Natural killer cell treated with Interleukin-12 subunit alpha and Interleukin-12 subunit beta and Interleukin-15 and Interleukin-18, amount 100 ng/mL, for 72 hours (primary cell): ENCODE results near the gene CELA3B. TPM values are rescaled to one million over a fixed set of nuclear protein-coding genes. Genes with fewer than 3 reads are reported as not detected.
"Not testable (repeated sequence)": the region's sequence is repeated elsewhere in the genome, so short reads cannot be mapped to it uniquely, and the experiment has no call there.

ENCODE experiments used
- ATAC-seq, 2 donors: fragments of 150-1000 bp; cut with Tn5 transposase in 1 of 2; sonication (Bioruptor Pico), chemical (Tn5 transposase) in 1 of 2; 2 replicates each; pipeline ENCODE4 v1.10.0; 2021
- DNase-seq: peaks from one replicate; pipeline ENCODE4 v3.0.0; 2022; ENCODE audit warnings: low spot score
- H3K27ac Mint-ChIP-seq, 2 donors: 1 replicate in 1 of 2; 2 replicates in 1 of 2; pipeline ENCODE4 v1.8.0; 2022; ENCODE audit warnings: mixed read lengths in 2 of 2, mild to moderate bottlenecking in 1 of 2, moderate library complexity in 1 of 2
- H3K27me3 Mint-ChIP-seq, 2 donors: 1 replicate in 1 of 2; 2 replicates in 1 of 2; pipeline ENCODE4 v1.8.0; 2022; ENCODE audit warnings: mixed read lengths in 2 of 2
- H3K36me3 Mint-ChIP-seq: one replicate; pipeline ENCODE4 v1.8.0; 2022; ENCODE audit warnings: mixed read lengths
- H3K4me1 Mint-ChIP-seq, 2 donors: 1 replicate in 1 of 2; 2 replicates in 1 of 2; pipeline ENCODE4 v1.8.0; 2022; ENCODE audit warnings: low read depth in 2 of 2, mixed read lengths in 2 of 2, mild to moderate bottlenecking in 1 of 2
- H3K4me3 Mint-ChIP-seq: one replicate; pipeline ENCODE4 v1.8.0; 2022; ENCODE audit warnings: mixed read lengths
- H3K9me3 Mint-ChIP-seq: 2 replicates; pipeline ENCODE4 v1.8.0; 2022; ENCODE audit warnings: mixed read lengths
- total RNA-seq, 2 donors: library from RNA; stranded (reverse); gene quantifications; one replicate each; pipeline ENCODE4 v1.2.3, GENCODE V29; 2022

The CELA3B gene, protein sequence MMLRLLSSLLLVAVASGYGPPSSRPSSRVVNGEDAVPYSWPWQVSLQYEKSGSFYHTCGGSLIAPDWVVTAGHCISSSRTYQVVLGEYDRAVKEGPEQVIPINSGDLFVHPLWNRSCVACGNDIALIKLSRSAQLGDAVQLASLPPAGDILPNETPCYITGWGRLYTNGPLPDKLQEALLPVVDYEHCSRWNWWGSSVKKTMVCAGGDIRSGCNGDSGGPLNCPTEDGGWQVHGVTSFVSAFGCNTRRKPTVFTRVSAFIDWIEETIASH
- not detected for total RNA-seq

GRCh38 chr1:21976703-21977239 is at the start of gene CELA3B:
CELA3B (plus strand) TSS chr1:21977022; CDS start chr1:21977040, 18 bp downstream.
- peak within 1 kb of the TSS in 1 of 2 donors; percentile 20 for H3K27ac Mint-ChIP-seq
- ATAC-seq, H3K9me3 Mint-ChIP-seq, H3K4me3 Mint-ChIP-seq, H3K4me1 Mint-ChIP-seq, H3K27me3 Mint-ChIP-seq, DNase-seq, H3K36me3 Mint-ChIP-seq: not testable (repeated sequence)

GRCh38 chr1:21927533-21928237 is 49.1 kb upstream of the CELA3B start:
- Mint-ChIP-seq H3K4me3 (no peak overlapping the region), H3K4me1 (no peaks in the 10 kb centered on the region), H3K36me3 (no peaks in the 10 kb centered on the region), H3K9me3 (no peaks in the 10 kb centered on the region), H3K27me3 (no peaks in the 10 kb centered on the region), H3K27ac (no peak overlapping the region)
- DNase-seq = no peak
- ATAC-seq = peak in 1 of 2 donors; percentile 33

DNA sequence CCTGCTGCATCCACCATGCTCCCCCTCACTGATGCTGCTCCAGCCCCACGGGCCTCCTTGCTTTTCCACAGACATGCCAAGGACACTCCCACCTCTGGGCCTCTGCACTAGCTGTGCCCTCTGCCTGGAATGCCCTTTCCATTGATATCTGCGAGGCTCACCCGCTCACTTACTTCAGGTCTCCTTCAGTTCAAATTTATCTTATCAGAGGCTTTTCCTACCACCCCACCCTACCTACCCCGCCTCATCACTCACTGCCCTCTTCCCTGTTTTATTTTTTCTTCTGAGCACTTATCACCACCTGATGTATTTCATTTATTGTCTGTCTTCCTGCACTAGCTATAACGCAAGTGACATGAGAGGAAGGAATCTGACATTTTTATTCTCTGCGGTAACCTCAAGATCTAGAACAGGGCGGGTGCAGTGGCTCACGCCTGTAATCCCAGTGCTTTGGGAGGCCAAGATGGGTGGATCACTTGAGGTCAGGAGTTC is 46.7 kb upstream of the CELA3B start:
- ATAC-seq = no peak
- peaks cover 0 to 5% of the 10 kb centered on the region in 2 donors for H3K27me3 Mint-ChIP-seq

GRCh38 chr1:21930629-21931170 is 46.1 kb upstream of the CELA3B start:
- H3K27ac Mint-ChIP-seq = no peak overlapping the region
- ATAC-seq (no peak), DNase-seq (no peak)
- H3K9me3 Mint-ChIP-seq = no peaks in the 10 kb centered on the region
- peaks cover 0 to 9% of the 10 kb centered on the region in 2 donors for H3K27me3 Mint-ChIP-seq
- no peak overlapping the region for H3K4me3 Mint-ChIP-seq
- peaks cover 0 to 3% of the 10 kb centered on the region in 2 donors for H3K4me1 Mint-ChIP-seq
- no peaks in the 10 kb centered on the region for H3K36me3 Mint-ChIP-seq

More for the DNA sequence above, 46.7 kb upstream of the CELA3B start:
- Mint-ChIP-seq H3K4me3 (no peak overlapping the region), H3K4me1 (no peaks in the 10 kb centered on the region), H3K27ac (no peak overlapping the region), H3K9me3 (no peaks in the 10 kb centered on the region), H3K36me3 (no peaks in the 10 kb centered on the region)
- DNase-seq = no peak

DNA sequence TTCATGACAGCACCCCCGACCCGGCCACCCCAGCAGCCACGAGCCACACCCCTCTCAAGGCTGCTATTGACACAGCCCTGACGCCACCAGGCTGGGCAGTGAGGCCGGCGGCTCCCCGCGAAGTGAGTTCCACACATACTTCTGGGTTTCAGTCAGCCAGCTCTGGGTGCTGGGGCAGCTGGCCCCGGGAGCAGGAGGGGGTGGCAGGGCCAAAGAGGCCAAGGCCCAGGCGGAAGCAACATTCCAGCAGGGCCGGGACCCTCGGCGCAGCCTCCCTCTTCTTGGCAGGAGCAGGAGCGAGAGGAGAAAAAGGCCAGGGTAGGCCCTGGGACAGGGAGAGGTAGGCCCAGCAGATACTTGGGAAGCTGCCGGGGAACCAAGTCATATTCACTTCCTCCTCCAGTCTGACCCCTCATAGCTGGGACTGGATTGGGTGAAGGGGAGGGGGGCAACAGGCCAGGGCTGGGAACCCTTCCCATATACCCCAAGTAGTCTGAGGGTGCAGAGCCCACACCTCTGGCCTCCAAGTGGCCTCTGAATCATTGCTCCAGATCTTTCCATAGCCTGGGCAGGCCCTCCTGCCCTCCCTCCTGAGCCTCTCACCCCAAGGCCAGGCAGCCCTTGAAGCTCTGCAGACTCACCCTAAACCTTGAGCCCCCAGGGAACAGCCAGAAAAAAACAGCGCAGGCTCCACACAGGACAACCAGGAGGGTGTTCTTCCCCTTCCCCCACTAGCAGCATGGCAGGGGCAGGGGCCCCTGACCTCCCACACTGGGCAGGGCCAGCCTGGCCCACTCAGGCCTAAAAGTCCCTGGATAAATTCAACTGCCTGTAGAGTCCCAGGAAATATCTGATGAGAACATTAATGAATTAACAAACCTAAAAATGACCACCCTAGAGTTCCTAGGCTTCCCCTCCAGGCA is 45.4 kb upstream of the CELA3B start:
- no peaks in the 10 kb centered on the region for H3K9me3 Mint-ChIP-seq
- ATAC-seq (no peak), DNase-seq (no peak)
- H3K4me3 Mint-ChIP-seq = no peak overlapping the region
- no peak overlapping the region for H3K27ac Mint-ChIP-seq
- peaks cover 0 to 4% of the 10 kb centered on the region in 2 donors for H3K4me1 Mint-ChIP-seq
- H3K36me3 Mint-ChIP-seq = no peaks in the 10 kb centered on the region
- peaks cover 0 to 10% of the 10 kb centered on the region in 2 donors for H3K27me3 Mint-ChIP-seq

DNA sequence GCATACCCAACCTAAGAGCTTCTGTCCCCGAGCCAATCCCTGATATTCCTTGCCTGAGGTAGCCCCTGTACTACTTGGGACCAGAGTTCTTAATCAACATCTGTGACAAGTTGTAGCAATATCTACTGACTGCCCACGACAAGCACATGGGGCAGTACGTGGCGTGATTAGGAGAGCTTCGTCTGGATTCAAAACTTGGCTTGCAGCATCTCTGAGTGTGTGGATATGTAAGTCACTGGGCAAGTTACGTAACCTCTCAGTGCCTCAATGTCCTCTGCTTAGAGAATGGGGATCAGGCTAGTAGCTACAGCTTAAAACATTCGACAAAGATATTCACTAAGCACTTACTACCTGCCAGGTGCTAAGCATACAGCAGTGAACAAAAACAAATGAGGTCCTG is 44.7 kb upstream of the CELA3B start:
- no peak for ATAC-seq
- Mint-ChIP-seq H3K27ac (no peak overlapping the region), H3K27me3 (peaks cover 0 to 10% of the 10 kb centered on the region in 2 donors), H3K4me3 (no peak overlapping the region), H3K36me3 (no peaks in the 10 kb centered on the region), H3K4me1 (peaks cover 0 to 4% of the 10 kb centered on the region in 2 donors), H3K9me3 (no peaks in the 10 kb centered on the region)
- DNase-seq = no peak

DNA sequence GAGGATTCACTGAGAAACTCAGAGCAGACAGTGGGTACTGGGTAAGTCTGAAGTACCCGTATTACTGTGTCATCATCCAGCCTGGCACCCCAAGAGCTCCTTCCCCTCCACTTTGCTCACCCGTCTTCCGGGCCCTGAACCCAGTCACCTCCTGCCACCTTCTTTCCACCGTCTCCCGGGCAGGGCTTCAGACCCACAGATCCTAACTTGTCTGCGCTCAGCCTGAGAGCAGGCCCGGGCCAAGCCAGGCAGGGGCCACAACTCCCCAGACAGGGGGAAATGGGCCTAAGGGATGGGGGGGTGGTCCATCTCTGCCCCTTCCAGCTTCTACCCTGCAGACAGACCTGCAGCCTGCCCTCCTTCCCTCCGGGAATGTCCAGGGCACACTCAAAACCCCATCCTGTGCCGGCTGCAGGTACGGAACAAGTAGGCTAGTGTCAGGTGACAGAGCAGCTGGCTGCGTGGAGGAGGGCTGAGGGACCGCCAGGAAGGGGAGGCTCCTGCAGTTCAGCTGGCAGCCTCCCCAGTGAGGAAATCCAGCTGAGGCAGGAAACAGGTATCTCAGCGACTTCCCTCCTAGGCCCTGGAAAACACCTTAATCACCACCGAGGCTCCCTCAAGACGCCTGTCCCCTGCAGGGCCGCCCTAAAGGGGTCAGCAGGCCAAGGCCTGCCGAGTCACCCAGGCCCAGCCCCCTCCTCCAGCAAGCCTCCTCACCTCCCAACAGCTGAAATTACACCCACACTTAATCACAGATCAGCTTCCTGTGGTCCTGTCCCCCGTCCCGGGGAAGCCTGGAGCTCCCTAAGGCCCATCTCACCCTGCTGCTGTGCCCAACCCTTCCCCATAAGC is 43.2 kb upstream of the CELA3B start:
- Mint-ChIP-seq H3K27me3 (peaks cover 13 to 19% of the 10 kb centered on the region in 2 donors), H3K4me3 (no peak overlapping the region), H3K9me3 (no peaks in the 10 kb centered on the region), H3K27ac (no peak overlapping the region), H3K4me1 (peaks cover 7 to 14% of the 10 kb centered on the region in 2 donors), H3K36me3 (no peaks in the 10 kb centered on the region)
- DNase-seq (no peak), ATAC-seq (no peak)

DNA sequence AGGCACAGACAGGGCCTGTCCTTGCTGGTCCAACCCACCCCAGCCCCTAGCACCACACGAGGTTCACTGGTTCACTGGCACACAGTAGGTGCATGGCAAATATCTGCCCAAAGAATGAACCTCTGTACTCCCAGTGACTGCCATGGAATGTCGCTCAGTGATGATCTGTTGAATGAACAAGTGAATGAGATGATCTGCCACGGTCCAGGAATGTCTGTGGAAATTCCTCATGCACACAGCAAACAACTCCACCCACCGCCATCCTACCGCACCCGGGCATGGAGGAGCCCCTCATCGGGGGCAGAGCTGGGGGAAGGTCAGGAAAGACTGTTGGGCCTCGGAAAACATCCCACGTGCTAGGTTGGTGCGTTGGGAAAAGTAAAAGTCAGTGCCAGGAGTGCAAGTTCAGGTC is 41.4 kb upstream of the CELA3B start:
- no peaks in the 10 kb centered on the region for H3K9me3 Mint-ChIP-seq
- no peak overlapping the region for H3K4me3 Mint-ChIP-seq

GRCh38 chr1:21935891-21936365 is 40.9 kb upstream of the CELA3B start:
- Mint-ChIP-seq H3K27me3 (peaks cover 13 to 20% of the 10 kb centered on the region in 2 donors), H3K9me3 (no peaks in the 10 kb centered on the region), H3K36me3 (no peaks in the 10 kb centered on the region), H3K4me1 (peaks cover 7 to 14% of the 10 kb centered on the region in 2 donors), H3K27ac (no peak overlapping the region), H3K4me3 (peak overlapping the region; percentile 50)
- DNase-seq (no peak), ATAC-seq (no peak)

More for the DNA sequence above, 41.4 kb upstream of the CELA3B start:
- H3K4me1 Mint-ChIP-seq = peaks cover 7 to 14% of the 10 kb centered on the region in 2 donors
- peaks cover 13 to 20% of the 10 kb centered on the region in 2 donors for H3K27me3 Mint-ChIP-seq
- no peak overlapping the region for H3K27ac Mint-ChIP-seq
- ATAC-seq = no peak
- no peaks in the 10 kb centered on the region for H3K36me3 Mint-ChIP-seq
- DNase-seq = no peak

DNA sequence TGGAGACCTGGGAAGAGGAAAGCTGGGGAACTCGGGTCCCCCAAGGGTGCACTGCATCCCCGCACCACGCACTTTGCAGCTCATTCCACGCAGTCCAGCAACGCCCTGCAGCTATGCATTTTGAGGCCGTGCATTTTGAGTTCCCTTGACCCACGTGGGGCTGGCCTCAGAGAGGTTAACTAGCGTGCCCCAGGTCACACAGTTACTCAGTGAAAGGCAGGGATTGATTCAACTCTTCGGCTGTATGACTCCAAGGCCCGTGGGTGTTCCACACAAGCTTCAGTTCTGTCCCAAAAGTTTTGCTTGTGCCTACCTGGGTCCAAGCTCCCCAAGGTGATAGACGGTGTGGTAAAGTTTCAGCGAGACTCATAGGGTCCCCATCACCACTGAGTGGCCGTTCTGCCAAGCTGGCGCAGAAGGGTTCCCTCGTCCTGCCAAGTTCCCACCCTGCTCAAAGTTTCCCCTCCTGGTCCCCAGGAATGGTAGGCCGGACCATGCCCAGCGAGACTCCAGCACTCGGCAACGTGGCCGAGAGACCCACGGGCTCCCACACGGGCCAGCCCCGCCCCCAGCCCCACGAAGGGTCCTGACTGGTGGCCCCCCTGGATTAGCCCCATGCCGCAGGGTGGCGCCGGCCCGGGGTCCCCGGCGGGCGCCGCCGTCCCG is 40.3 kb upstream of the CELA3B start:
- ATAC-seq = peak; percentile 24 to 30
- H3K27ac Mint-ChIP-seq = no peak overlapping the region
- H3K27me3 Mint-ChIP-seq = peaks cover 13 to 23% of the 10 kb centered on the region in 2 donors
- H3K9me3 Mint-ChIP-seq = no peaks in the 10 kb centered on the region
- peaks cover 7 to 14% of the 10 kb centered on the region in 2 donors for H3K4me1 Mint-ChIP-seq
- H3K36me3 Mint-ChIP-seq = no peaks in the 10 kb centered on the region
- H3K4me3 Mint-ChIP-seq = peak overlapping the region; percentile 50
- no peak for DNase-seq

DNA sequence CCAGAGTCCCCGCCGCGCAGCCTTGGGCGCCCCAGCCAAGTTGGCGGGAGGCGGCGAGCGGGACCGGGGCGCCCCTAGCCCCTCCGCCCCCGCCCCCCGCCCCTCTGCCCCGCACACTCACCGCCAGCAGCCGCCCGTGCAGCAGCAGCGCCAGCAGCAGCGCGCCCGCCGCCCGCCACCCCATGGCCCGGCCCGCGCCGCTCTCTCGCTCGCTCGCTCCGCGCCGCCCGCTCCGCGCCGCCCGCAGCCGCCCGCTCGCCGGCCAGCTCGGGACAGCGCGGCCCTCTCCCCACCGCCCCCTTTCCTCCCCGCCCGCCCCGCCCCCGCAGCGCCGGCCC is 39.8 kb upstream of the CELA3B start, which contains the start of gene HSPG2:
Gene HSPG2 (minus strand): TSS at position 277 of the 338 bp plus-strand sequence. CDS start 93 bp downstream, at position 184.
- Mint-ChIP-seq H3K4me1 (peaks cover 7 to 14% of the 10 kb centered on the region in 2 donors), H3K4me3 (peak within 1 kb of the TSS; percentile 90), H3K27ac (peak within 1 kb of the TSS in 1 of 2 donors; percentile 64), H3K9me3 (no peaks in the 10 kb centered on the region), H3K27me3 (peaks cover 13 to 23% of the 10 kb centered on the region in 2 donors), H3K36me3 (no peaks in the 10 kb centered on the region)
- DNase-seq (no peak), ATAC-seq (no peak)
